Kidney (tissue), 14 donors: ENCODE measurements around the gene VTA1. TPM values are rescaled to one million over a fixed set of nuclear protein-coding genes. Genes with fewer than 3 reads are reported as not detected.

Experiments
- DNase-seq, 5 donors: peaks; one replicate each; pipeline ENCODE4 v3.0.0-alpha.2; 2013 to 2020
- FAIRE-seq: peaks from 2 replicates; lab custom pipeline; 2012; peaks lifted over from hg19 to GRCh38; lab: Jason Lieb, UNC
- H3K27ac ChIP-seq, 2 donors: one replicate each; pipeline ENCODE4 v1.7.0; 2013; ENCODE audit warnings: low read depth in 2 of 2, low read length in 2 of 2, inconsistent platforms in 1 of 2
- H3K27me3 ChIP-seq: one replicate; pipeline ENCODE4 v1.7.1; 2013; ENCODE audit warnings: low read length, inconsistent platforms; ENCODE audit not compliant: control insufficient read depth, insufficient read depth
- H3K36me3 ChIP-seq, 3 donors: one replicate each; pipeline versions ENCODE4 v1.7.0 to v1.7.1; 2013; ENCODE audit warnings: low read length in 3 of 3, control low read depth in 1 of 3, inconsistent platforms in 1 of 3; ENCODE audit not compliant: insufficient read depth in 3 of 3, control insufficient read depth in 2 of 3
- H3K4me1 ChIP-seq, 3 donors: one replicate each; pipeline versions ENCODE4 v1.7.0 to v1.7.1; 2013; ENCODE audit warnings: low read length in 3 of 3, inconsistent platforms in 1 of 3, low read depth in 1 of 3; ENCODE audit not compliant: control insufficient read depth in 2 of 3, insufficient read depth in 2 of 3
- H3K4me3 ChIP-seq, 3 donors: one replicate each; pipeline versions ENCODE4 v1.7.0 to v1.8.1; 2013; ENCODE audit warnings: low read length in 3 of 3, control low read depth in 1 of 3, inconsistent platforms in 1 of 3
- H3K9ac ChIP-seq, 3 donors: one replicate each; pipeline versions ENCODE4 v1.7.0 to v1.7.1; 2013; ENCODE audit warnings: low read length in 3 of 3, control low read depth in 1 of 3, inconsistent platforms in 1 of 3
- H3K9me3 ChIP-seq, 3 donors: one replicate each; pipeline versions ENCODE4 v1.7.0 to v1.7.1; 2013; ENCODE audit warnings: low read length in 3 of 3, control low read depth in 1 of 3, inconsistent platforms in 1 of 3; ENCODE audit not compliant: control insufficient read depth in 2 of 3, insufficient read depth in 1 of 3
- intact Hi-C: fragments of 100-400 bp; cut with DNase I; formaldehyde crosslinking; loops from one replicate; pipeline ENCODE4 v1.11.1; 2022
- polyA plus RNA-seq: library from polyadenylated mRNA; stranded (reverse); fragments of 350-450 nt; fragmentation: Illumina TruSeq; extraction: RNeasy Lipid Tissue Mini Kit (QIAGEN cat#74804); gene quantifications from one replicate; pipeline ENCODE4 v1.2.3, GENCODE V29; 2014; ENCODE audit warnings: low read depth, low replicate concordance; ENCODE audit not compliant: insufficient read depth
- total RNA-seq: library from RNA; stranded (reverse); fragmentation: NEBNext Ultra II Directional; extraction: Animal tissue kit (Norgen Biotek cat#: 25700); gene quantifications from one replicate; pipeline ENCODE4 v1.2.1, GENCODE V29; 2021
- TF ChIP-seq, protein P1 (sequence below): IDR thresholded peaks from 3 replicates; pipeline ENCODE4 v1.5.1; 2012; ENCODE audit warnings: mild to moderate bottlenecking, moderate library complexity, borderline replicate concordance; ENCODE audit not compliant: insufficient read depth; ENCODE audit errors: extremely low read depth
- donor health status: control.
- donor health status: control.
- donor health status: control.
- donor health status: control.
- donor health status: control.
- donor health status: DM: yes; HTN: yes; CAD: no.
- donor health status: Normal renal cell carcinoma (clear cell type).

Gene VTA1
- total and polyA plus RNA-seq, 2 donors from 2014 or later: 32.9 to 37.2 TPM

GRCh38 chr6:142233945-142234682, 87.1 kb downstream of the VTA1 start:
- H3K9me3 ChIP-seq: no peaks in the 10 kb centered on the region
- intact Hi-C loops: no loop called here
- TF ChIP-seq, protein P1, sequence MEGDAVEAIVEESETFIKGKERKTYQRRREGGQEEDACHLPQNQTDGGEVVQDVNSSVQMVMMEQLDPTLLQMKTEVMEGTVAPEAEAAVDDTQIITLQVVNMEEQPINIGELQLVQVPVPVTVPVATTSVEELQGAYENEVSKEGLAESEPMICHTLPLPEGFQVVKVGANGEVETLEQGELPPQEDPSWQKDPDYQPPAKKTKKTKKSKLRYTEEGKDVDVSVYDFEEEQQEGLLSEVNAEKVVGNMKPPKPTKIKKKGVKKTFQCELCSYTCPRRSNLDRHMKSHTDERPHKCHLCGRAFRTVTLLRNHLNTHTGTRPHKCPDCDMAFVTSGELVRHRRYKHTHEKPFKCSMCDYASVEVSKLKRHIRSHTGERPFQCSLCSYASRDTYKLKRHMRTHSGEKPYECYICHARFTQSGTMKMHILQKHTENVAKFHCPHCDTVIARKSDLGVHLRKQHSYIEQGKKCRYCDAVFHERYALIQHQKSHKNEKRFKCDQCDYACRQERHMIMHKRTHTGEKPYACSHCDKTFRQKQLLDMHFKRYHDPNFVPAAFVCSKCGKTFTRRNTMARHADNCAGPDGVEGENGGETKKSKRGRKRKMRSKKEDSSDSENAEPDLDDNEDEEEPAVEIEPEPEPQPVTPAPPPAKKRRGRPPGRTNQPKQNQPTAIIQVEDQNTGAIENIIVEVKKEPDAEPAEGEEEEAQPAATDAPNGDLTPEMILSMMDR: no peak
- no peak overlapping the region for H3K27ac ChIP-seq
- no peaks in the 10 kb centered on the region for H3K4me1 ChIP-seq
- no peak overlapping the region for H3K4me3 ChIP-seq
- H3K9ac ChIP-seq: no peak overlapping the region
- FAIRE-seq (no peak), DNase-seq (no peak)
- H3K36me3 ChIP-seq: no peaks in the 10 kb centered on the region
- no peaks in the 10 kb centered on the region for H3K27me3 ChIP-seq

- Histone ChIP-seq H3K4me3 (no peak overlapping the region), H3K36me3 (no peaks in the 10 kb centered on the region), H3K9ac (no peak overlapping the region), H3K9me3 (no peaks in the 10 kb centered on the region), H3K27me3 (no peaks in the 10 kb centered on the region), H3K4me1 (no peaks in the 10 kb centered on the region), H3K27ac (no peak overlapping the region)
- DNase-seq (no peak), FAIRE-seq (no peak)
- TF ChIP-seq, protein P1: no peak
- intact Hi-C loops: no loop called here
These were observed 88.2 kb downstream of the VTA1 start for GRCh38 chr6:142235272-142235671.

- intact Hi-C loops: no loop called here
- H3K4me3 ChIP-seq: no peak overlapping the region
- H3K4me1 ChIP-seq: no peaks in the 10 kb centered on the region
- no peaks in the 10 kb centered on the region for H3K27me3 ChIP-seq
- FAIRE-seq: no peak
- no peak overlapping the region for H3K27ac ChIP-seq
- H3K9ac ChIP-seq: no peak overlapping the region
- TF ChIP-seq, protein P1: no peak
- no peak for DNase-seq
- no peaks in the 10 kb centered on the region for H3K9me3 ChIP-seq
- H3K36me3 ChIP-seq: no peaks in the 10 kb centered on the region
These were observed 88.7 kb downstream of the VTA1 start for GRCh38 chr6:142235791-142236190.
